HepG2 (cell line): ENCODE data around the gene PRKCG. TPM values are rescaled to one million over a fixed set of nuclear protein-coding genes. Genes with fewer than 3 reads are reported as not detected.

Experiments
- FIP1L1 ChIP-seq: fragments of 200-400 bp; formaldehyde crosslinking; IDR thresholded peaks from 2 replicates; pipeline ENCODE4 v1.6.1; 2018; ENCODE audit warnings: low read depth, mild to moderate bottlenecking, low read length, moderate library complexity, borderline replicate concordance; ENCODE audit not compliant: insufficient read depth
- HDAC1 ChIP-seq: sonication (generic); formaldehyde crosslinking; IDR thresholded peaks from 2 replicates; pipeline ENCODE4 v1.5.1; 2020; ENCODE audit warnings: mild to moderate bottlenecking, missing genetic modification reagents
- HNF1A ChIP-seq, 2 experiments: sonication (generic) in 1 of 2; formaldehyde crosslinking in 1 of 2; IDR thresholded peaks; 2 replicates each; pipeline versions ENCODE4 v1.4.0 to v1.6.1; 2016 to 2020; ENCODE audit warnings: borderline replicate concordance in 1 of 2, low read depth in 1 of 2, mild to moderate bottlenecking in 1 of 2, missing genetic modification reagents in 1 of 2
- NKX3-1 ChIP-seq: sonication (generic); formaldehyde crosslinking; IDR thresholded peaks from 2 replicates; pipeline ENCODE4 v1.5.0; 2020; ENCODE audit warnings: missing genetic modification reagents
- PBX2 ChIP-seq: IDR thresholded peaks from 2 replicates; pipeline ENCODE4 v1.6.1; 2016; ENCODE audit warnings: control low read depth
- PHF8 ChIP-seq: sonication (generic); formaldehyde crosslinking; IDR thresholded peaks from 2 replicates; pipeline ENCODE4 v1.5.0; 2020; ENCODE audit warnings: missing genetic modification reagents
- RXRA ChIP-seq: sonication (generic); formaldehyde crosslinking; IDR thresholded peaks from 2 replicates; pipeline ENCODE4 v1.5.1; 2020; ENCODE audit warnings: missing genetic modification reagents
- SAP130 ChIP-seq: IDR thresholded peaks from 2 replicates; pipeline ENCODE4 v1.6.1; 2016; ENCODE audit warnings: low read depth
- SMAD1 ChIP-seq: sonication (generic); formaldehyde crosslinking; IDR thresholded peaks from 2 replicates; pipeline ENCODE4 v1.4.0; 2020; ENCODE audit warnings: missing genetic modification reagents, low read depth, mild to moderate bottlenecking, borderline replicate concordance
- SP4 ChIP-seq: sonication (generic); formaldehyde crosslinking; IDR thresholded peaks from 2 replicates; pipeline ENCODE4 v1.8.1; 2023; ENCODE audit warnings: mild to moderate bottlenecking, missing genetic modification reagents
- TCF7 ChIP-seq: sonication (generic); IDR thresholded peaks from 2 replicates; pipeline ENCODE4 v1.6.1; 2016; ENCODE audit warnings: antibody characterized with exemption, low read depth
- THAP9 ChIP-seq: sonication (generic); formaldehyde crosslinking; IDR thresholded peaks from 2 replicates; pipeline ENCODE4; 2020; ENCODE audit warnings: missing genetic modification reagents, mild to moderate bottlenecking, borderline replicate concordance
- ZFP41 ChIP-seq: sonication (generic); formaldehyde crosslinking; IDR thresholded peaks from 2 replicates; pipeline ENCODE4 v1.4.0; 2020; ENCODE audit warnings: mild to moderate bottlenecking, missing genetic modification reagents, borderline replicate concordance
- ZNF232 ChIP-seq: sonication (generic); formaldehyde crosslinking; IDR thresholded peaks from 2 replicates; pipeline ENCODE4 v1.4.0; 2020; ENCODE audit warnings: missing genetic modification reagents, borderline replicate concordance
- ZNF451 ChIP-seq: sonication (generic); formaldehyde crosslinking; IDR thresholded peaks from 2 replicates; pipeline ENCODE4 v1.5.0; 2020; ENCODE audit warnings: mild to moderate bottlenecking, missing genetic modification reagents
- ZNF761 ChIP-seq: sonication (generic); formaldehyde crosslinking; conservative IDR thresholded peaks from 2 replicates; pipeline ENCODE4 v1.4.0; 2020; ENCODE audit warnings: mild to moderate bottlenecking, missing genetic modification reagents
- polyA plus RNA-seq, 8 experiments: library from polyadenylated mRNA; depleted of rRNA in 3 of 8; stranded (reverse) in 7 of 8; unstranded in 1 of 8; fragments of >200 nt; fragmentation: Illumina TruSeq in 4 of 8; extraction: Trizol in 4 of 8; gene quantifications; 2 replicates each; pipeline versions ENCODE4 v1.2.1 to v1.2.3, GENCODE V29; 2011 to 2016; ENCODE audit warnings: low read depth in 4 of 8, missing spikeins in 1 of 8, mixed read lengths in 1 of 8; ENCODE audit not compliant: insufficient read depth in 1 of 8
- total RNA-seq, 5 experiments: library from RNA; depleted of rRNA; stranded (reverse); fragments of >200 nt; fragmentation: Illumina TruSeq; extraction: Trizol; gene quantifications; 2 replicates each; pipeline ENCODE4 v1.2.3, GENCODE V29; 2016; ENCODE audit warnings: low read depth in 1 of 5
- TF ChIP-seq, protein P1 (sequence below): sonication (generic); formaldehyde crosslinking; IDR thresholded peaks from 2 replicates; pipeline ENCODE4 v1.5.1; 2020; ENCODE audit warnings: missing genetic modification reagents, mild to moderate bottlenecking, borderline replicate concordance

The PRKCG gene
- total and polyA plus RNA-seq, 2 of the 13 experiments (the other 11 are each of a cell fraction or from before 2014, with no cell fraction given) = 0.02 to 0.03 TPM

- TF ChIP-seq HNF1A (IDR thresholded peaks at IDR 0.05; ENCODE audit: low read depth) = no peak
- peak; percentile 66; the same call in 1 of the 2 replicates for TF ChIP-seq HNF1A (CRISPR knock-in tag; IDR thresholded peaks at IDR 0.05; ENCODE audit: borderline replicate concordance)
- peak; percentile 88 for TF ChIP-seq HDAC1 (CRISPR knock-in tag)
- TF ChIP-seq SMAD1 (CRISPR knock-in tag) = peak; percentile 59; the same call in 1 of the 2 replicates
- peak; percentile 40; the same call in 1 of the 2 replicates for TF ChIP-seq ZNF232
- TF ChIP-seq THAP9 (CRISPR knock-in tag) = peak; percentile 39; the same call in 1 of the 2 replicates
- TF ChIP-seq RXRA (CRISPR knock-in tag) = peak; percentile 85
- no peak for TF ChIP-seq PBX2 (CRISPR knock-in tag)
- peak; percentile 26 for TF ChIP-seq PHF8 (CRISPR knock-in tag)
- TF ChIP-seq NKX3-1 (CRISPR knock-in tag) = no peak
- TF ChIP-seq SAP130 = peak; percentile 99
- TF ChIP-seq, protein P1, sequence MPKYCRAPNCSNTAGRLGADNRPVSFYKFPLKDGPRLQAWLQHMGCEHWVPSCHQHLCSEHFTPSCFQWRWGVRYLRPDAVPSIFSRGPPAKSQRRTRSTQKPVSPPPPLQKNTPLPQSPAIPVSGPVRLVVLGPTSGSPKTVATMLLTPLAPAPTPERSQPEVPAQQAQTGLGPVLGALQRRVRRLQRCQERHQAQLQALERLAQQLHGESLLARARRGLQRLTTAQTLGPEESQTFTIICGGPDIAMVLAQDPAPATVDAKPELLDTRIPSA (CRISPR knock-in tag) = 0 out of 2 replicates have a peak, but pooled peaks have one; percentile 42
- no peak for TF ChIP-seq FIP1L1
- TF ChIP-seq ZFP41 (CRISPR knock-in tag) = no peak
- TF ChIP-seq ZNF761 (CRISPR knock-in tag) = peak; percentile 92; the same call in 1 of the 2 replicates
- TF ChIP-seq ZNF451 (CRISPR knock-in tag) = no peak
- TF ChIP-seq TCF7 = peak; percentile 13; the same call in 1 of the 2 replicates
- peak; percentile 93 for TF ChIP-seq SP4 (CRISPR knock-in tag)
Observed at GRCh38 chr19:53867225-53868090, 14.5 kb upstream of the PRKCG start, which contains the start of gene MYADM (continued).
